Measurements from ENCODE around the gene COMT.
"Not testable (repeated sequence)": the region's sequence is repeated elsewhere in the genome, so short reads cannot be mapped to it uniquely, and the experiment has no call there.

Gene COMT

DNA sequence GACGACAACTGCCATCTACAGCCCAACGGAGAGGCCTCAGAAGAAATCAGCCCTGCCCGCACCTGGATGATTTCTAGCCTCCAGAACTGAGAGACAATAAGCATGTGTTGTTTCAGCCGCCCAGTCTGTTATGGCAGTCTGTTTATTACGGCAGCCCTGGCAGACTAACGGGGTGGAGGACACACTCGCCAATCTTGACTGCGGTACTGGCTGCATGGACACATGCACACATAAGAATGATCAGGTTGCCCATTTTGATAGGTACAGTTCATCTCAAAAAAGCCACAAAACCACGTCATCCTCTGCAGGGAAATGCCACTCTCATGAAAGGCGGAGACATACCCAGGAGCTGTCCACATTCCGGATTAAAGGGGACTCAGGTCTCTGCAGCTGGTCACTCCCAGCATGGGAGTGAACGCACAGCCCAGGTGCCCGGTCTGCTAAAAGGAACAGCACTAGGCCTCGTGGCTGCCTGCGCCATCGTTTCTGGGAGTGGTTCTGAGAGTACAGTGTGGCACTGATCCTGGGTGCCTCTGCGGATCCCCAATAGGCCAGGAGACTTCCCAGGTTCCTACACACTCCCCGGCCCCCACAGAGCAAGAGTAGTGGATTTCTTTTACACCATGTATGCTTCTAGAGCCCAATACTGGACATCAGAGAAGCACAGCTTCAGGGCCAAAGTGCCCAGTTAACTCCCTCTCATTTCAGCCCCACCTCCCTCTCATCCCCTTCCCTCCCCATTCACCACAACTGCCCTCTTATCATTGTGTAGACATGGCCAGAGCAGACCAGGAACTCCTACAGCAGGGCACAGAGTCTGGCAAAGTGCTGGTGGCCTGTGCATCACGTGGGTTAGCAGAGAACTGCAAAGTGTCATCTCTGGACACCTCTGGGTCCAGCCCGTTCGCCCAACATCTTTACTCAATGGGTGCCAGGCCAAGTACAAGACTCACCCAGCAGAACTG lies 11.7 kb upstream of the COMT start:
- DNase-seq: no peak

DNA sequence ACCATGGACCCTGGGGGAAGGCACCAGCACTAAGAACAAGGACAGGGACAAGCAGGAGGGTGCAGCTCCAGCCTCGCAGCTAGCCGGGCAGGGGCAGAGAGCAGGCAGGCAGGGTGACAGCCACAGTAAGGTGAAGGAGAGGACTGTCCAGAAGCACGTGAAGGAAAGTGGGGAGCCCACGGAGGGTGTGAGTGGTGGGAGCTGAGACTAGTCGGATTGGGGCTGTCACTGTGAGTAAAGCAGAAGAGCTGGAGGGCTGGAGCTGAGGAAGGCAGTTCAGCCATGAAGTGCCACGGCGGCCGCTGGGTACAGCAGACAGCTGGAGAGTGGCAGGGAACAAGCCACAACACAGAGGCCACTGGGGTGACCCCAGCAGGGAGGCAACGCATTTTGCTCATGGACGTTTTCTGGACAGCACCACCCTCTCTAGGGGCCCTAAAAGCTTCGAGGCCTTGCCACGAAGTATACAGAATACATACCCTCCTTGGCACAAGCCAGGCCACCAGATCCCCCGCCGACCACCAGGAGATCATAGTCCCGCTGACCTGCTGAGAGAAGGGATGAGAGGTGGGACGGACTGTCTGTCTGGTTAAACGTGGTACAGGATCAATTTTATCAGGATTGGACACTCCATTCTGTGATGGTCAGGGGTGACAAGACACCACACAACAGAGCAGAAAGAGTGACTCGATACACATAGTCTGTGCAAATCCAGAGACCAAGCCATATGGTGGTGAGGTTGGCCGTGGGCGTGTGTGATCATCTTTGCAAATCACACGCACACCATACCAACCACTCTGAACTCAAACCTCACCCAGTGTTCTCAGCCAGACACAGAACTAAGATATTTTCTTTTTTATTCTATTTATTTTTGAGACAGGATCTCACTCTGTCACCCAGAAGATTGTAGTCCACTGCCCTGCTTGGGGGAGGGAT lies 10.8 kb upstream of the COMT start:
- DNase-seq: no peak

DNA sequence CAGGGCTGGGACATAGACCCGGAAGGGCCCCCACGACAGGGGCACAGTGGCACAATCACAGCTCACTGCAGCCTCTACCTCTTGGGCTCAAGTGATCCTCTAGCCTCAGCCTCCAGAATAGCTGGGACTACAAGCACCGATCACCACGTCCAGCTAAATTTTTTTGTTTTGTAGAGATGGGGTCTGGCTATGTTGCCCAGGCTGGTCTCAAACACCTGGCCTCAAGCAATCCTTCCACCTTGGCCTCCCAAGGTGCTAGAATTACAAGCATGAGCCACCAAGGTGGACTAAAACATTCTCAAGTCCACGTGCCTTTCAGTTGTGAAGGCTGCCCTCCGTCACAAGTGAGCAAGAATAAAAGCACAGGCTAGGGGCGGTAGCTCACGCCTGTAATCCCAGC lies 10.1 kb upstream of the COMT start:
- no peak for DNase-seq

DNA sequence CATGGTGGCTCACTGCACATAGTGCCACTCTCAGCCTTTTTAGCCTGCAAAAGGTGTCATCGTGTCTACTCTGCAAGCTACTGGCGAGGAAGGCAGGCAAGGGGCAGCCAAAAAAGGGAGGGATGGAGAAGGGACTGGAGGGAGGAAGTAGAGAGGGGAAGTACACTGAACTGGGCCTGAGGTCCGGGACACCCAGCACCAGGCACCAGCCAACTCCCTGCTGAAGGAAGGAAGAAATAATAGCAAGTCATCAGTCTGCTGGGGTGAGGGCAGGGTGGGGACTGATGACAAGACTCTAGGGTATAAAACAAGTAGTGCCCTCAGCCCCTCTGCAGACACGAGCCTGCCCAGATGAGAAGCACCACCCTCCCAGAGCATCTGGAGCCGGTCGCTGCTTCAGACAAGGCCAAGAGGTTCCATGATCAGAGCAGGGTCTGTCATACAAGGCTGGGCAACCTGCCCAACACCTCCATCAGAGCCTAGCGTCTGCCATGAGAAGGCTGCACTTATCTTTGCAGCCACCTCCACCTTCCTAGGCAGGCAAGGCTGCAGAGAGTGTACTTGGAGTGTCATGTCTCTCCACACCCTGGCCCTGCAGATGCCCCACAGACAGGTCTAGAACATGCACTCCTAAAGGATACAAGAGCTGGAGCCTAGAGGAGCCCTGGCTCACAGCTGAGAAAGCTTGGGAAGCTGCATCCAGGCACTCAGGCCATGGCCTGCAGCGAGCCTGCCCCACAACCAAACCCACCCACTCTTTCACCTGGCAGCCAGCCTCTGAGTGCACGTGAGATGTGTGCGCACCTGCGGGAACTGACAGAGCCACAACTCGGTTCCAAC lies 9.0 kb upstream of the COMT start:
- DNase-seq: no peak

DNA sequence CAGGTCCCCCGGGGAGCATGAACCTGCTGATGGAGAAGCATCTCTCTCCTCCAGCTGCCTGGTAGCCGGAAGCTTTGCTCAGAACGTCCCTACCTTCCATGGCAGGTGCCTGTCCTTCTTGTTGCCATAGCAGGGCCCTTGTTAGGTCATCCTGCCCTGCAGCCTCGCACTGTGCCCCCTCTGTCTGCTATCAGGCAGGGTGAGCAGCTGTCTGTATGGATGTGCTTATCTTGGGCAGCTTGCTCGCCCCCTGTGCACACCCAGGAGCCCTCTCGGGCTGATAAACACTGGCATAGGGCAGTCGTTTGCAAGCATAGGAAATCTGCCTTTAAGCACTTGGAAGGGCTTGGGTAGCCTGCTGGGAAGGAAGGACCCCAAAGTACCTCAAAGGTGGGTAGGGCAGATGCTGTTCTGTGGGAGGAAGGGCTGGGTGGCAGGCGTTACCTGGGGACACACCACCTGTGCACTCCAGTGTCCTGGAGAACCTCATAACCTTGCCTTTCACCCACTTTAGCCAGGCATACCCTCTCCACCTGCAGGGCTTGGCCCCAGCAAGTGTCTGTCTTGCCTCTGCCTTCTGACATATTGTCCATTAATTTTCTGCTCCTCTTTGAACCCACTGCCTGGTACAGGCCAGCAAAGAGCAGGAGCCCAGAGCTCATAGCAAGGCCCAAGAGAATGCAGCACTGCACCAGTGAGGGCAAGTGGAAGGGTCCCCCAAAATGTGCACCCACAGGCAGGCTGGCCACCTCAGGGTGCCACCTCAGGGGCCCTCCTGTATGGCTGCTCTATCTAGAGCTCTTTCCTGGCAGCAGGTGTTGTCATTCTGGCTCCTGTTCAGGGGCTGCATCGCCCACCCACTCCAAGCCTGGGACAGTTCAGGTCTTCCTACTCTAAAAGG lies 8.0 kb upstream of the COMT start:
- DNase-seq: no peak

DNA sequence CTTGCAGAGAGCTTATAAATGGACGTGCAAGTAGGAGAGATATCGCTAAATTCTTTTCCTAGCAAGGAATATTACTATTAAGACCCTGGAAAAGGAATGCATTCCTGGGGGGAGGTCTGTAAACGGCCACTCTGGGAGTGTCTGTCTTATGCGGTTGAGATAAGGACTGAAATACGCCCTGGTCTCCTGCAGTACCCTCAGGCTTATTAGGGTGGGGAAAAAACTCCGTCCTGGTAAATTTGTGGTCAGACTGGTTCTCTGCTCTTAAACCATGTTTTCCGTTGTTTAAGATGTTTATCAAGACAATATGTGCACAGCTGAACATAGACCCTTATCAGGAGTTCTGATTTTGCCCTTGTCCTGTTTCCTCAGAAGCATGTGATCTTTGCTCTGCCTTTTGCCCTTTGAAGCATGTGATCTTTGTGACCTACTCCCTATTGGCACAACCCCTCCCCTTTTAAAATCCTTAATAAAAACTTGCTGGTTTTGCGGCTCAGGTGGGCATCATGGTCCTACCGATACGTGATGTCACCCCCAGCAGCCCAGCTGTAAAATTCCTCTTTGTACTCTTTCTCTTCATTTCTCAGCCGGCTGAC lies 6.4 kb upstream of the COMT start:
- not testable (repeated sequence) for DNase-seq

DNA sequence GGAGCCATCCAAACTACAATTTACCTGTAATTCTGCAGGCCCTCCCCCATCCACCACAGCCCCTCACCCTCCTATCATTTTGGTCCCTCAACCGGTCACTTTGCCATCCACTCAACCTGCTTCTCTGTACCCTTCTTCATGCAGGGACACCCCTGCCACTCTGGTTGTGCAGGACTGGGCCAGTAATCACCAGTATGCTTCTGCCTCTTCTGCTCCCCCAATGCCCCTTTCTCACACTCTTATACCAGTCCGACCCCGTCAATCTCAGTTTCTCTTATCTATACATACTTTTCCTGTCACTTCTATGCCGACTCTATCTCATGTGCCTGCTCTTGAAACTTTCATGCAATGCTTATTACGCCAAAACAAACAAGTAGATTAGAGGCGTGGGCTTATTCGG lies 5.1 kb upstream of the COMT start:
- no peak for DNase-seq

DNA sequence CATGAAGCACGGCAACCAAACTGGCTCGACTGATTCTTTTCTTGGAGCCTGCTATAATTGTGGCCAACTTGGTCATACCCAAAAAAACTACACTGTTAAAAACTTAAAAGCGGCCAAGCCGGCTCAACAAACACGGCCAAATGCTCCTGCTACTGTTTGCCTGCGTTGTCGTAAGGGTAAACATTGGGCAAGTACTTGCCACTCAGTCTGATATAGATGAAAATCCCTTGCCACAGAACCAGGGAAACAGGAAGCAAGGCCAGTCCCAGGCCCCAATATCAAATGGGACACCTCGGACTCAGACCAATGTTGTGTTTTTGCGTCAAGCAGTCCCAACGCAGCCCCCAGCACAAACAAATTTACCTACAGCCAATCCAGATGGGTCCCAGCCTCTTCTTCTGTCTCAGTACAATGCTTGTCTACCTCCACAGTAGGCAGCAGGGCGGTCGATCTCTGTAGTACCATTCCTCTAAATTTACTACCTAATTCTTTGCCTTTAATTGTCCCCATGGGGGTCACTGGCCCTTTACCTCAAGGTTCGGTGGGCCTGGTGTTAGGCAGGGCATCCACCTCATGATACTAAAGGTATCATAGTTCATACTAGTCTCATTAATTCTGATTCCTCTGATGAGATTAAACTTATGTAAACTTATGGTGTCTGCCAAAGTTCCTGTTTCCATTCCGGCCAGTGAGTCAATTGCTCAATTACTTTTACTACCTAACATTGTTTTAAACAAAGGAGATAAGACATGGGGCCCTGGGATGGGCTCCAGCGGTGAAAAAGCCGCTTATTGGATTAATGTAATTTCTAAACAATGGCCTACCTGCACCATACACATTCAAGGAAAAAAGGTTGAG lies 3.7 kb upstream of the COMT start:
- DNase-seq: no peak

DNA sequence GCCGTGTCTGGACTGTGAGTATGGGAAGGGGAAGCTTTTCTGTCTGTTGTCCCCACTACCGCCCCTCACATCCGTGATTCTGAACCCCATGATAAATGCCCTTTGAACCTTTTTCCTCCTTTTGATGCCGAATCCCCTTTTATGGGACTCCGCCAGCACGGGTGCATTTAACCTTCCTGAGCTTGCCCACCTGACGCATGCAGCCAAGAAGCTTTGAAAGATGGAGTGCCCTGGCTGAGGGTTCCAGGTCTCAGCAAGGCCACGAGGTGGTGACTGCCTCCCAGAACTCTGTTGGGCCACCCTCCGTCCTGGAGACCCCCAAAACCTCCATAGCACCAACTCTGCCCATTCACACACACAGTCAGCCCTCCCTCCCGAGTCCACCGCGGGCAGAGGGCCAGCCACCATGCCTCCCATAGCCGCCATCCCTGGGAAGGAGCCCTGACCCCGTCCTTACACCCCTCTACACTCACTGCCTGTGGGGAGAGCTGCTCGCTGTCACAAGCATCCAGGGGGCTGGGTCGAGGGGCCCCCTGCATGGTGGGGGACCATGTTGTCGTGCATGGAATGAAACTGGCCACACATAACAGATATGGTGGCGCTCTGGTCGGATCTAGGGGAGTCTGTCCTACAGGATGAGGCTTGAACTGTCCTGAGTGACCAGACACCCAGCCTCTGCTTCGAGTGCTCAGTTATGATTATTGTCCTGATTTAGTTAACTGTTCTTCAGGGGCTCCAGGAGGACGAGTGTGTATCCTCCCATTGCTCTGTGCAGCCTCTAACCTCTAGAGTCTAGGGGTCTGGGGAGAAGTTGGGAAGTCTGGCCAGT lies 822 bp upstream of the COMT start:
- DNase-seq: no peak

DNA sequence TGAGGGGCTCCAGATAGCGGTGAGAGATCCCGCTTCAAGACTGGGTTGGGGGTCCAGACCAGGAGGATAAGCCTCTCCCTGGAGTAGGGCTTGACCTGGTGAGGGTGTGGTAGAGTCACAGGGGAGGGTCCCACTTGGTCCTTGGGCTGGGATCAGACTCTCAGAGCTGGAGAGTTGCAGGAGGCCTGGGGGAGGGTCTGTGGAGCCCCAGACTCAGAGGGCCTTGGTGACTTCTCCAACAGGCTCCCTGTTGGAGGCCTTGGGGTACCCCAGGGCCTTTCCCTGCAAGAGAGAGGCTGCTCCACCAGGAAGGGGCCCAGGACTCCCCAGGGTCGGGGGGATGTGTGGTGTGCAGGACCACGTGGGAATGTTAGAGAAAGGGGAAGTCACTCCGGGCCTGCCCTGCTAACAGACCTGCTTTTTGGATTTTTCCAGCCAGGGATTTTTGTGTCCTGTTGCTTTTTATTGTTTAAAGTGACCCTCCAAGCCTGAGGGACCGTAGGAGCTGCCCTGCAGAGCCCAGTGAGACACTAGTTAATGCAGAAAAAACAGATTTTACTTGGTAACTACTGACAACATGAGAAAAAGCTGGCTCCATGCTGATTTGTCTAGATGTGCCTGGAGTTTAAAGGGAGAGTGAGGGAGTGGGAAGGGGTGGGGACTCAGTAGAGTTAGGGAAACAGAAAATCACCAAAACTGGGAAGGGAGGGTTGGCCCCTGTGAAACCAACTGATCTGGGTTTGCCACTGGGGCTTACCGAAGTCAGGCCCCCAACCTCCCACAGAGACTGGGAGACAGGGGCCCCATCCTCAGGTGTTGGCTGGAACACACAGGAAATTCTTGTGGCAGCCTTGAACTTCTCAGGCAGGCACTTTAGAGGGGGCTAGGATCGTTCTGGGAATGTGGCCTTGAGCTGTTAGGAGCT lies 847 bp downstream of the COMT start:
- peak; percentile 25 to 43 for DNase-seq

DNA sequence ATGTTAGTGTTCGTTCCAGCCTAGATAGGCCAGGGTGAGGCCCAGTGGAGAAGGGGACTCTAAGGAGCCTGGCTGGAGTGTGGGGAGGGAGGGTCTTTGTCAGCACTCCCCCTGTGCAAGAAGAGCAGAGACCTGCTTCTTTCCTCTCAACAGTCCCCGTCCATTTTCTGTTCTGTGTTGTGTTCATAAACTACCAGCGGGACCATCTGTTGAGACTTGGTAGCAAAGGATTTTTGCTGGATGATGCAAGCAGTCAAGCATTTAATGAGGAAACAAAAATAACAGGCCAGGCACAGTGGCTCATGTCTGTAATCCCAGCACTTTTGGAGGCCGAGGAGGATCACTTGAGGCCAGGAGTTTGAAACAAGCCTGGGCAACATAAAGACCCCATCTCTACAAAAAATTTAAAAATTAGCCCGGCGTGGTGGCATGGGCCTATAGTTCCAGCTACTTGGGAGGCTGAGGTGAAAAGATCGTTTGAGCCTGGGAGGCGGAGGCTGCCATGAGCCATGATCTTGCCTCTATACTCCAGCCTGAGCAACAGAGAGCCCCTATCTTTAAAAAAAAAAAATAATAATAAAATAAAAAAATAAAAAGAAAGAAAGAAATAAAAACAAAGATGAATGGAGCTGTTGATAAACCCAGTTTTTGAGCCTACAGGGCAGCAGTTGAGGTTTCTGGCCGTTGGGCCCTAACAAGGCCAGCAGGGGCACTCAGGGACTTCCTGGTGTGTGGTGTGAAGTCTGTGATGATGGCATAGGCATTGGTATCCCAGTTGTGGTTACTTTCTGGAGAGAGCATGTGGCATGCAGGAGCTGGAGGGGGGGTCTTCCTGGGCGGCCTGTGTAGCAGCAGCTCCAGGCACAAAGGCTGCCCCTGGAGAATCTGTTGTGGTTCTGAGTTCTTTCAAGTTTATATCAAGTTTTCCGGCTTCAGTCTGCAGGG lies 1.8 kb downstream of the COMT start:
- DNase-seq: peak; percentile 64 to 83

DNA sequence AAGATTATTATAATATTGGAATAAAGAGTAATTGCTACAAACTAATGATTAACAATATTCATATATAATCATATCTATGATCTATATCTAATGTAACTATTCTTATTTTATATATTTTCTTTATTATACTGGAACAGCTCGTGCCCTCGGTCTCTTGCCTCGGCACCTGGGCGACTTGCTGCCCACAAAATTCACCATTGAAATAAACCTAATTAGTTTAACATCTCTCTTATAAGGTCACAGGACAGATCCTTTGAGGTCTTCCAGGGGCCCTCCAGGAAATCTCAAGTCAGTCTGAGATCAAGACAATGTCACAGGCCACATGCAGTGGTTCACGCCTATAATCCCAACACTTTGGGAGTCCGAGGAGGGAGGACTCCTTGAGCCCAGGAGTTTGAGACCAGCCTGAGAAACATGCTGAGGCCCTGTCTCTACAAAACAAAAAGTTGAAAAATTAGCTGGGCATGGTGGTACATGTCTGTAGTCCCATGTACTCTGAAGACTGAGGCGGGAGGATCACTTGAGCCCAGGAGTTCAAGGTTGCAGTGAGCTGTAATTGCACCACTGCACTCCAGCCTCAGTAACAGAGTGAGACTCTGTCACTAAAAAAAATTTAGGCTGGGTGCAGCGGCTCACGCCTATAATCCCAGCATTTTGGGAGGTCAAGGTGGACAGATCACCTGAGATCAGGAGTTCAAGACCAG lies 6.6 kb downstream of the COMT start:
- DNase-seq: no peak

DNA sequence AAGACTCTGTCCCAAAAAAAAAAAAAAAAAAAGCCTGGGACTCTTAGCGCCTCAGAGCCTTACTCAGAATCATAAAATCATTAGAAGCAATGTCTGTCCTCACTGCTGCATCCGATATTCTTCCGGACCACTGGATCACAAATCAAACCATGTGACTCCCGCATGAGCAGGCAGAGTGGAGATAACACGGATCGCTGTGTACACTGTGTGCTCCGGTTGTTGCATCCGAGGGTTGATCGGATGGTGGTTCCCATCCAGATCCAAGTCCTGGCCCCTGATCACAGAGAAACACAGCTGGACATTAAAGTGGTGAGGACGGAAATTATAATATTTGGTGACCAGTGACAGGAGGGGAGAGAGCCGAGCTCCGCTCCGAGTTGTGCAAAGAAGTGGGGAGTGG lies 9.8 kb downstream of the COMT start:
- DNase-seq: no peak

DNA sequence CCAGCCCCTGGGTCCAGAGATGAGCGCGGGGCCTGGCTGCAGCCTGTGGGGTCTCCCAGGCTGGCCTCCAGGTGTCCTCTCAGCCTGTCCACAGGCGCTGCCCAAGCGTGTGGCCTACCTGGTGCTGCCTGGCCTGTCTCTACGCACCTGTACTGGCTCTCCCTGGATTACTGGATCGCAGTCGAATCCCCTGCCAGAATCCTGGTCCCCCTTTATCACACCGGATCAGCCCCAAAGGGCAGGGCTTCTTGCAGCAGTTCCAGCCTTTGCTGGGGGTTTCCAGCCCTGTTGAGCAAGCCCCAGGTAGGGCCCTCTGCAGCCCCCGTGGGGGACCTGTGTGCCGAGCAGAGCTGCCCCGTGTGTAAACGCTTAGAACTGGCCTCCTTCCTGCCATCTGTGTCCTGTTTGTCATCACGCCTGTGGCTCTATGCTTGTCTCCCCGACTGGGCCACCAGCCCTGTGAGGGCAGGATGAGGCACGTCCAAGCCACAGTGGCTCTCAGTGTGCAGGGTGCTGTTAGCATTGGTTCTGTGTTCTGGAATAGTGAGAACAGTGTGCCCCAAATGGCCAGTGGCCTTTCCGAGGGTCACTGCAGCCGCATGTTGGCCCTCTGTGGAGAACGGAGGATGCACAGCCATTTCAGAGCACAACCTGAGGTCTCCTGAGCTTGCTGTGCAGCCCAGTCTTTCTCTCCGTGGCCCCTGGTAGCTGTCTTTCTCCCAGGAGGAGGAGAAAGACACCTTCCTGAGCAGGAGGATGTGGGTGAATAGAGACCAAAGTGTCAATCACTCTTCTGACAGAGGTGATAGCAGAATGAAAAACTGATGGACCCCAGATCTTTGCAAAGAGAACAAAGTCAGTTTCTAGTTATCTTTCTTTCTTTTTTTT lies 13.9 kb downstream of the COMT start:
- no peak for DNase-seq

DNA sequence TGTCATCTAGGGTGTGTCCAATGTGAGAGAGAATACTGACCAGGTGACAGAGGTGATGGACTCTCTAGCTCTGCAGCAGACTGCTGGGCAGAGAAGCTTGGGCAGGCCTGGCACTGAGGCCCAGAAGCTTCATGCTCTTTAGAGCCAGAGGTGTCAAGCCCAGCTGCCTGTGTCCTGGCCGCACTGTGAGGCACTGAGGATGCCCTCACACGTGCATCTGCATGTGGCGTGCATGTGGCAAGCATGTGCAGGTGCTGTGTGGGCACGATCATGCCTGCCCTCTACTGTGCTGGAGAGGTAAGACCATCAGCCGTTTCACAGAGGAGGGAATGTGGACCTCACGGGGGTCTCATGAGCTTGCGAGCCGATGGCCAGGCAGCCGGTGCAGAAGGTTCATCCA lies 15.9 kb downstream of the COMT start:
- no peak for DNase-seq
